OCI-LY7 (cell line): ENCODE measurements around the gene LMOD1.

Experiments used
- CTCF ChIP-seq: fragments of 200-600 bp; sonication (generic); conservative IDR thresholded peaks from 2 replicates; pipeline ENCODE4 v1.5.1; 2014; ENCODE audit warnings: mild to moderate bottlenecking, antibody characterized with exemption, low read length, moderate library complexity, mixed read lengths
- EZH2phosphoT487 ChIP-seq: fragments of 200-600 bp; sonication (generic); IDR thresholded peaks from 2 replicates; pipeline ENCODE4 v1.6.1; 2018; ENCODE audit warnings: low read depth, borderline replicate concordance, mild to moderate bottlenecking, mixed run types, antibody characterized with exemption, low read length, moderate library complexity, mixed read lengths

GRCh38 chr1:201990427-201990826 is 44.1 kb upstream of the LMOD1 start:
- TF ChIP-seq CTCF (no peak), EZH2phosphoT487 (no peak)
